Panc1 (cell line): Measurements from ENCODE around the gene IPO11. TPM values are rescaled to one million over a fixed set of nuclear protein-coding genes. Genes with fewer than 3 reads are reported as not detected.

Experiments
- ATAC-seq: fragments of 200-7000 bp; cut with Tn5 transposase; 2 replicates; pipeline ENCODE4 v1.9.1; 2020; ENCODE audit warnings: mild to moderate bottlenecking, moderate library complexity
- BruUV-seq: library from RNA; stranded (reverse); fragments of 400-500 nt; replicated peaks from 2 replicates; lab custom pipeline; 2021; lab: Mats Ljungman, UMichigan
- CTCF ChIA-PET: fragments of 300-600 bp; sonication (Branson Sonifier 250); formaldehyde crosslinking; loops from one replicate; lab custom pipeline; 2022; ENCODE audit warnings: antibody characterized with exemption; lab: Charles Lee
- POLR2A ChIA-PET: fragments of 300-600 bp; sonication (Branson Sonifier 250); formaldehyde crosslinking; loops from one replicate; lab custom pipeline; 2022; ENCODE audit warnings: antibody characterized with exemption; lab: Charles Lee
- DNase-seq: peaks from one replicate; pipeline ENCODE4 v3.0.0-alpha.2; 2010; ENCODE audit warnings: low read depth, low spot score
- H3K27ac ChIP-seq: 2 replicates; pipeline ENCODE4 v1.5.1; 2011; ENCODE audit warnings: mild to moderate bottlenecking, low read length, inconsistent platforms
- H3K27me3 ChIP-seq: fragments of 200-500 bp; sonication (Bioruptor generic); 2 replicates; pipeline ENCODE4 v1.6.0; 2014; ENCODE audit warnings: low read length, inconsistent platforms; ENCODE audit not compliant: control insufficient read depth, insufficient read depth
- H3K36me3 ChIP-seq: fragments of 200-500 bp; sonication (Bioruptor generic); 2 replicates; pipeline ENCODE4 v1.5.1; 2014; ENCODE audit warnings: inconsistent platforms, mild to moderate bottlenecking, low read length, moderate library complexity; ENCODE audit not compliant: control insufficient read depth, insufficient read depth
- H3K4me1 ChIP-seq: 2 replicates; pipeline ENCODE4 v1.5.1; 2011; ENCODE audit warnings: inconsistent platforms, mild to moderate bottlenecking, low read length, moderate library complexity; ENCODE audit not compliant: control insufficient read depth, insufficient read depth
- H3K4me3 ChIP-seq, 2 experiments: 2 replicates each; pipeline ENCODE4 v1.5.1; 2011 to 2012; ENCODE audit warnings: low read depth in 2 of 2, low read length in 2 of 2, mild to moderate bottlenecking in 2 of 2, inconsistent platforms in 1 of 2, moderate library complexity in 1 of 2
- H3K9me3 ChIP-seq: fragments of 200-500 bp; sonication (Bioruptor generic); 2 replicates; pipeline ENCODE4 v1.5.1; 2014; ENCODE audit warnings: low read depth, mild to moderate bottlenecking, inconsistent platforms, low read length, moderate library complexity; ENCODE audit not compliant: control insufficient read depth, insufficient read depth
- CTCF ChIP-seq: fragments of 450-650 bp; IDR thresholded peaks from 2 replicates; pipeline ENCODE4 v1.5.1; 2017; ENCODE audit warnings: mild to moderate bottlenecking
- POLR2AphosphoS5 ChIP-seq: IDR thresholded peaks from 2 replicates; pipeline ENCODE4 v1.6.1; 2012; ENCODE audit warnings: mild to moderate bottlenecking, low read depth, low read length, moderate library complexity
- REST ChIP-seq, 2 experiments: IDR thresholded peaks; 2 replicates each; pipeline ENCODE4 v1.6.1; 2011 to 2012; ENCODE audit warnings: low read depth in 2 of 2, control low read depth in 1 of 2, low read length in 1 of 2, mild to moderate bottlenecking in 1 of 2, moderate library complexity in 1 of 2; ENCODE audit not compliant: insufficient read depth in 1 of 2
- SIN3A ChIP-seq: IDR thresholded peaks from 2 replicates; pipeline ENCODE4 v1.6.1; 2012; ENCODE audit warnings: low read depth, mild to moderate bottlenecking, low read length, moderate library complexity, borderline replicate concordance; ENCODE audit not compliant: insufficient read depth
- TCF7L2 ChIP-seq: IDR thresholded peaks from 2 replicates; pipeline ENCODE4 v1.6.1; 2011; ENCODE audit warnings: mild to moderate bottlenecking, low read depth, low read length, inconsistent platforms
- in situ Hi-C: cut with HindIII; loops from 2 replicates; pipeline ENCODE4 v1.10.0; 2016; ENCODE audit warnings: low sequenced_read_pairs, low pct_unique_long_range_greater_than_20kb
- intact Hi-C: fragments of 100-400 bp; cut with micrococcal nuclease; formaldehyde crosslinking; loops from one replicate; pipeline ENCODE4 v1.10.0; 2022; ENCODE audit not compliant: unreplicated experiment
- total RNA-seq: library from RNA; stranded (reverse); gene quantifications from one replicate; pipeline ENCODE4 v1.2.1, GENCODE V29; 2021; ENCODE audit not compliant: unreplicated experiment

Gene IPO11
- total RNA-seq, 1 experiment from 2014 or later: 39.8 TPM

GRCh38 chr5:62385131-62385530, 27.4 kb upstream of the IPO11 start:
- H3K4me3 ChIP-seq: no peak overlapping the region
- BruUV-seq: no TSS peak
- in situ Hi-C loops (no loop called here), intact Hi-C loops (no loop called here)
- ChIA-PET POLR2A (no interaction called here), CTCF (no interaction called here)
- TF ChIP-seq CTCF (no peak), REST (IDR thresholded peaks at IDR 0.05; ENCODE audit: insufficient read depth in 1 of 2, low read depth in 2 of 2, low read length in 1 of 2) (no peak), TCF7L2 (no peak), POLR2AphosphoS5 (no peak)
- DNase-seq (no peak), ATAC-seq (no peak)
- no peaks in the 10 kb centered on the region for H3K4me1 ChIP-seq
- H3K27ac ChIP-seq: no peak overlapping the region
- H3K27me3 ChIP-seq: no peaks in the 10 kb centered on the region
- peaks cover 34% of the 10 kb centered on the region for H3K36me3 ChIP-seq
- no peaks in the 10 kb centered on the region for H3K9me3 ChIP-seq

GRCh38 chr5:62385816-62386400, 26.7 kb upstream of the IPO11 start:
- no peak for DNase-seq
- ChIA-PET POLR2A (no interaction called here), CTCF (no interaction called here)
- ATAC-seq: no peak
- H3K4me1 ChIP-seq: no peaks in the 10 kb centered on the region
- TSS peak; percentile 36 for BruUV-seq
- no peaks in the 10 kb centered on the region for H3K9me3 ChIP-seq
- intact Hi-C loops (no loop called here), in situ Hi-C loops (no loop called here)
- TF ChIP-seq POLR2AphosphoS5 (no peak), REST (IDR thresholded peaks at IDR 0.05; ENCODE audit: insufficient read depth in 1 of 2, low read depth in 2 of 2, low read length in 1 of 2) (no peak), SIN3A (no peak)
- peaks cover 38% of the 10 kb centered on the region for H3K36me3 ChIP-seq
- H3K27ac ChIP-seq: no peak overlapping the region
- no peaks in the 10 kb centered on the region for H3K27me3 ChIP-seq
- H3K4me3 ChIP-seq: no peak overlapping the region
